ENCODE measurements around the gene KIRREL3. TPM values are rescaled to one million over a fixed set of nuclear protein-coding genes. Genes with fewer than 3 reads are reported as not detected.

The KIRREL3 gene
- total RNA-seq, 1 experiment from 2014 or later: 1.4 TPM

DNA sequence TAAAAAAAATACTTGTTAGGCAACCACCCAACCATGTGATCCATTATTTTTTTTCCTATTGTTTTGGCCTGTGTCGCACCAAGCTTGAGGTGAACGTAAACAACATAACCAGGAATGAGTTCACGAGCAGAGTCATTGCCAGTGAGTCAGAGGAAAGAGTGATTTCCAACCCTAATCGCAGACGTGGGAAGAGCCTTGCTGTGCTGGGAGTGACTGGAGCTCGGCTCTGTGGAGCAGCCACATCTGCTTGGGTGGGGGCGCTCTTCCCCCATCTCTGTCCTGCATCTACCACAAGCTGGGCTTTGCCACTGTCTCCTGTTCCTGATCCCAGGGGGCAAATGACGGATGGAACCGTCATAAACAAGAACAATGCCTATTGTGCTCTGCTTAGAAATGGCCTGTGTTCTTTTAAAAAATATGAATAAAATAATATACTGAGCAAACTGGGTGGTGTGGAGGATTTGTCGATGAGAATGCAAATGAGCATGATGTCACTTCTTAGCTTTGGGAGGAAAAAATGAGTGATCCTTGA is 210.0 kb downstream of the KIRREL3 start:
- DNase-seq (ENCODE audit: low spot score): peak; percentile 78

GRCh38 chr11:126782810-126783209 is 217.8 kb downstream of the KIRREL3 start:
- no peak for DNase-seq (ENCODE audit: low spot score)

DNA sequence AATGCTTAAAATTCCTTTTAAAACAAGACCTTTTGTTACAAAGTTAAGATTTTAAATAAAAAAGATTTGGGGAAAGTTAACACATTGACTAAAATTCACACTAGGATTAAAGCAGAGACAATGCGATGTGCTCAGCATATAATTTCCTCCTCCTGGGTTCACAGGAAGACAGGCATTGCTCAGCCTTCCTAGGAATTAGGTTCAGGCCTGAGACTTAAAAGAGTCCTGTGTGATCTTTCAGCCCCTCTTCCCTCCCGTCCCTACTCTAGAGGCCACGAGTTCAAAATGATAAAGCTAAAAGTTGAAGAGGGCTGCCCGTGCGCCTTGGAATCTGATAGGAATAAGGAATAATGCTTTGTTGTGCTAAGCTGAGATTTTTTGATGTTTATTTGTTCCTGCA is 218.6 kb downstream of the KIRREL3 start:
- DNase-seq (ENCODE audit: low spot score): no peak

DNA sequence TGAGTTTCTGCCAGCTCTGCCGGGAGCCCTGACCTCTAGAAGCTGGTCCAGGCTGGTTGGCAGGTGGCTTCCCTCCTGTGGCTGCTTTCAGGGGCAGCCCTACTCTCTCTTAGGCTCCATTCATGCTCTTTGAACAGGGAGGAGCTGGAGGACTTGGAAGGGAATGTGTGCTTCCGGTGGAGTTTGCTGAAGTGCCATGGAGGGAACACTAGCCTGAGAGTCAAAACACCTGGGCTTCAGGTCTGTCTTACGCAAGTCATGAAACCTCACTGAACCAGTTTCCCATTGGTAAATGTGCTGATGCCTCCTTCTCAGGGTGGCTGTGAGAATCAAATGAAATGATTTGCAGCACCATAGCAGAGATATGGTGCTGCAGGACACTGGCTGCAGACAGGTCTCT is 224.5 kb downstream of the KIRREL3 start:
- DNase-seq (ENCODE audit: low spot score): no peak

GRCh38 chr11:126772267-126772666 is 228.3 kb downstream of the KIRREL3 start:
- no peak for DNase-seq (ENCODE audit: low spot score)

DNA sequence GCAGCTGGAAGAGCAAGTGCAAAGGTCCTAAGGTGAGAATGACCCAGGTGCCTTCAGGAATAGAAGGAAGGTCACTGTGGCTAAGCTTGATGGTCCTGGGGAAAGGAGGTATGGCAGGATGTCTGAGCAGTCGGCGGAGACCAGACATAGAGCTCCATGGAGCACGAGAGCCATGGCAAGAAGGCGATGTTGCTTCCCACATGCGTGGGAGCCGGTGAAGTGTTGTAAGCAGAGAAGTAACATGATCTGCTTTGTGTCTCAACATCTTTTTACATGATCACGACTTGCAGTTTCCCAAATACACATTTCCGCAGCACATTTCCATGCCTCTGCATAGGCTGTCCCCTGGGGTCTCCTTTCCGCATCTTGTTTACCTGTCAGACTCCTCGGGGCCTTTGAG is 231.9 kb downstream of the KIRREL3 start:
- no peak for DNase-seq (ENCODE audit: low spot score)

DNA sequence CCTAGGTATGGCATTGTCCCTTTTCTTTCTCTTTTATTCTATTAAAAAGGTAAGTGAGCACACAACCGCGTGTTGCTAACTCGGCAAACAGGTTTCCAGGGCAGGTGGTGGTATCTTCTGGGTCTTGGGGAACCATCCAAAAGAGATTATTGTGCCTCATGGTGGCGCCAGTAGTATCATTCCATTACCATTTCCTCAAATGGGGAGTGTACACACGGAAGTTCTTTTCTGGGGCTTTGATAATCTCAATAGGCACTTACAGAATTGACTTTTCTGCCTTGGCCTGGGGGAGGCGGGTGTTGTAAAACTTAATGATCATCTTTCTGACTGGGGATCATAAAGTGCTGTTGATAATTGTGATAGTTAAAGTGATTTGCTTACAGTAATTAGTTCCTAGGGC is 234.1 kb downstream of the KIRREL3 start:
- no peak for DNase-seq (ENCODE audit: low spot score)

GRCh38 chr11:126765196-126765595 is 235.4 kb downstream of the KIRREL3 start:
- no peak for DNase-seq (ENCODE audit: low spot score)

GRCh38 chr11:126764231-126764630 is 236.3 kb downstream of the KIRREL3 start:
- no peak for DNase-seq (ENCODE audit: low spot score)

GRCh38 chr11:126756855-126757254 is 243.7 kb downstream of the KIRREL3 start:
- DNase-seq (ENCODE audit: low spot score): no peak

GRCh38 chr11:126756421-126756820 is 244.1 kb downstream of the KIRREL3 start:
- no peak for DNase-seq (ENCODE audit: low spot score)

DNA sequence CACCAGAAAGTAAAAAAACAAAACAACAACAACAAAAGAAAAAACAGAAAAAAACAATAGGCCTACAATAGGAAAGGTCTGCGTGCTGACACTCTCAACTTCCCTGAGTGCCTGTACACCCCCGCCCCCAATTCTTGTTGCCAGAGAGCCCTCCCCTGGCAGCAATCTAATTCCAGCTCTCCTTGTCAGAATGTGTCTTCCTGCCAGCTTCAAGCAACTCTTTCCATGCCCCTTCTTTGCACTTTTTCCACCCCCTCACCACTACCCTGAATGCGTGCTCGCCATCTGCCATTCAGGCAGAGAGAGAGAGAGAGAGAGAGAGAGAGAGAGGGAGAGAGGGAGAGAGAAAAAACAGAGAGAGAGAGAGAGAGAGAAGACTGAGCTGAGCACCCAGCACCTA is 245.0 kb downstream of the KIRREL3 start:
- no peak for DNase-seq (ENCODE audit: low spot score)

- DNase-seq (ENCODE audit: low spot score): no peak
Observed at GRCh38 chr11:126754591-126755426, 245.8 kb downstream of the KIRREL3 start.

GRCh38 chr11:126753990-126754389 is 246.6 kb downstream of the KIRREL3 start:
- no peak for DNase-seq (ENCODE audit: low spot score)

- no peak for DNase-seq (ENCODE audit: low spot score)
Observed at GRCh38 chr11:126751242-126751641, 249.3 kb downstream of the KIRREL3 start.

GRCh38 chr11:126748793-126749192 is 251.8 kb downstream of the KIRREL3 start:
- no peak for DNase-seq (ENCODE audit: low spot score)

- DNase-seq (ENCODE audit: low spot score): no peak
Observed at GRCh38 chr11:126748100-126748791, 252.3 kb downstream of the KIRREL3 start.

GRCh38 chr11:126747315-126747714 is 253.3 kb downstream of the KIRREL3 start:
- DNase-seq (ENCODE audit: low spot score): no peak

GRCh38 chr11:126746443-126746842 is 254.1 kb downstream of the KIRREL3 start:
- DNase-seq (ENCODE audit: low spot score): no peak

- no peak for DNase-seq (ENCODE audit: low spot score)
Observed at GRCh38 chr11:126744699-126745098, 255.9 kb downstream of the KIRREL3 start.

GRCh38 chr11:126743628-126744027 is 256.9 kb downstream of the KIRREL3 start:
- DNase-seq (ENCODE audit: low spot score): no peak

DNA sequence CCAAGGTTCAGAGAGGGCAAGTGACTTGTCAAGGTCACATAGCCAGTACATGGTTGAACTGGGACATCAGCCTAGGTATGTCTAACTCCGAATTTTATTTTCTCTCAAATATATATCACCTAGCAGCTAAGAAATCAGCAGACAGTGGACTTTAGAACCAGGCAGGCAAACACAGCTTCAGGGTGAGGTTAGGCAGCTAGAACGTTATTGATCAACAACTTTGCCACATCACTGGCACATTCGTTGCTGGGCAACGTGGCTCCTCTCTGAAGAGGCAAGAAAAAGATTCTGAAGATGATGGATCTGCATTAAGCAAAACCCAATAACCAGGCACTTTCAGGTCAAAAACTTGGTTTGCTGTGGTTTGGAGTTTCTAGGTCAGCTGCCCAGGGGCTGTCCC is 258.0 kb downstream of the KIRREL3 start:
- DNase-seq (ENCODE audit: low spot score): no peak

GRCh38 chr11:126740846-126741245 is 259.7 kb downstream of the KIRREL3 start:
- DNase-seq (ENCODE audit: low spot score): no peak

All from A172 (cell line).